Mucosa of descending colon (tissue), 3 donors: ENCODE results near the gene TBX10. TPM values are rescaled to one million over a fixed set of nuclear protein-coding genes. Genes with fewer than 3 reads are reported as not detected.

Experiments
- ATAC-seq: fragments of 200-7000 bp; cut with Tn5 transposase; one replicate; pipeline ENCODE4 v1.9.1; 2020; ENCODE audit warnings: mild to moderate bottlenecking, moderate library complexity
- DNase-seq, 3 donors: peaks; one replicate each; pipeline ENCODE4 v3.0.0-alpha.2; 2020
- H3K36me3 ChIP-seq: fragments of 200-600 bp; one replicate; pipeline ENCODE4 v1.8.0; 2021; ENCODE audit warnings: low read depth, mild to moderate bottlenecking
- H3K4me1 ChIP-seq: fragments of 200-600 bp; one replicate; pipeline ENCODE4 v1.8.0; 2021; ENCODE audit warnings: low read depth, mild to moderate bottlenecking
- H3K4me3 ChIP-seq: fragments of 200-600 bp; one replicate; pipeline ENCODE4 v1.8.0; 2021; ENCODE audit warnings: mild to moderate bottlenecking
- H3K9me3 ChIP-seq: fragments of 200-600 bp; one replicate; pipeline ENCODE4 v1.8.0; 2021; ENCODE audit warnings: mild to moderate bottlenecking
- CTCF ChIP-seq: fragments of 200-600 bp; IDR thresholded peaks from one replicate; pipeline ENCODE4 v1.8.0; 2022; ENCODE audit warnings: antibody characterized with exemption, mild to moderate bottlenecking
- intact Hi-C, 2 donors: fragments of 100-400 bp; cut with DNase I in 1 of 2; cut with micrococcal nuclease in 1 of 2; formaldehyde crosslinking; loops; one replicate each; pipeline versions ENCODE4 v1.11.0 to v1.11.1; 2022; cut with DNase I, micrococcal nuclease
- total RNA-seq, 3 donors: library from RNA; stranded (reverse); fragmentation: NEBNext Ultra II Directional in 2 of 3; extraction: Animal tissue kit (Norgen Biotek cat#: 25700) in 2 of 3; gene quantifications; one replicate each; pipeline versions ENCODE4 v1.2.1 to v1.2.4, GENCODE V29; 2021 to 2023
- donor health status: DM: no; HTN: no; CAD: no; lungs with moderate emphysema.
- donor health status: DM: no; HTN: no; CAD: no.
- donor health status: DM: no; HTN: yes; CAD: no.

Gene TBX10
- total RNA-seq, 3 donors from 2014 or later: 3.7 to 19.1 (median 9.6) TPM

- H3K4me3 ChIP-seq: no peak overlapping the region
- no peak for ATAC-seq
- no peak for TF ChIP-seq CTCF
- intact Hi-C loops: no loop called here
- no peaks in the 10 kb centered on the region for H3K36me3 ChIP-seq
- peaks cover 17% of the 10 kb centered on the region for H3K4me1 ChIP-seq
- no peaks in the 10 kb centered on the region for H3K9me3 ChIP-seq
- no peak for DNase-seq
These were observed 31.0 kb upstream of the TBX10 start for GRCh38 chr11:67670316-67671210.

- intact Hi-C loops: no loop called here
- TF ChIP-seq CTCF: no peak
- no peaks in the 10 kb centered on the region for H3K9me3 ChIP-seq
- no peaks in the 10 kb centered on the region for H3K36me3 ChIP-seq
- ATAC-seq: no peak
- no peak for DNase-seq
- H3K4me1 ChIP-seq: peaks cover 5% of the 10 kb centered on the region
- H3K4me3 ChIP-seq: no peak overlapping the region
These were observed 28.6 kb upstream of the TBX10 start for GRCh38 chr11:67668192-67668551.

GRCh38 chr11:67667490-67668191, 28.1 kb upstream of the TBX10 start:
- H3K4me1 ChIP-seq: peaks cover 5% of the 10 kb centered on the region
- H3K4me3 ChIP-seq: no peak overlapping the region
- H3K36me3 ChIP-seq: no peaks in the 10 kb centered on the region
- no peak for TF ChIP-seq CTCF
- intact Hi-C loops: no loop called here
- no peaks in the 10 kb centered on the region for H3K9me3 ChIP-seq
- ATAC-seq: no peak
- no peak for DNase-seq

- DNase-seq (no peak), ATAC-seq (no peak)
- intact Hi-C loops: no loop called here
- H3K4me1 ChIP-seq: peaks cover 5% of the 10 kb centered on the region
- no peak overlapping the region for H3K4me3 ChIP-seq
- H3K36me3 ChIP-seq: no peaks in the 10 kb centered on the region
- no peaks in the 10 kb centered on the region for H3K9me3 ChIP-seq
- TF ChIP-seq CTCF: no peak
These were observed 27.3 kb upstream of the TBX10 start for GRCh38 chr11:67666676-67667489.

- Histone ChIP-seq H3K4me1 (peaks cover 5% of the 10 kb centered on the region), H3K36me3 (no peaks in the 10 kb centered on the region), H3K4me3 (no peak overlapping the region), H3K9me3 (no peaks in the 10 kb centered on the region)
- ATAC-seq (no peak), DNase-seq (no peak)
- intact Hi-C loops: no loop called here
- no peak for TF ChIP-seq CTCF
These were observed 26.7 kb upstream of the TBX10 start for GRCh38 chr11:67666303-67666645.
